ENCODE results near the gene TMEM178B.
"Not testable (repeated sequence)": the region's sequence is repeated elsewhere in the genome, so short reads cannot be mapped to it uniquely, and the experiment has no call there.

Gene TMEM178B

DNA sequence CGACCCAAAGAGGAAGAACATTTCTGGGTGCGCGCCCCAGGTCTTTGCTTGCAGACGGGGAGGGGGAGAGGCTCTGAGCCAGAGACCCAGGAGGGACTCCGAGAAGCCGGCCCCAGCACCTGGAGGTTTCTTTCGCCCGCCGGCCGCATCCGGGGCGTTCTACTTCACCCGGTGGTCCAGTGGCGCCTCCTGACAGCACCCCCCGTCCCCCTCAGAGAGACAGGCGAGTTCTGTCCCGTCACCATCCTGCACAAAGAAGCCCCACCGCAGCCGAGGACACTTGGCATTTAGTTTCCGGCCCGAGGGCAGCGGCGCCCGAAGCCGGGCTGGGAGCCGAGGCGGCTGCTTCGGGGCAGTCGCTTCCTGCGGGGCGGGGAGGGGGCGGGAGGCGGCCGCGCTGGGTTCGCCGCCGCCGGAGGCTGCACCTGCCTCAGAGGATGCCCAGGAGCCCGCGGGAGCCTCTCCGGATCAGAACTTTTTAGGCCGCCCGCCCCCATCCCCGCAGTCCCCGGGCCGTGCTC lies at the start of gene TMEM178B:
TMEM178B (plus strand) TSS at position 424 of the 521 bp plus-strand sequence.
- no peak for DNase-seq

DNA sequence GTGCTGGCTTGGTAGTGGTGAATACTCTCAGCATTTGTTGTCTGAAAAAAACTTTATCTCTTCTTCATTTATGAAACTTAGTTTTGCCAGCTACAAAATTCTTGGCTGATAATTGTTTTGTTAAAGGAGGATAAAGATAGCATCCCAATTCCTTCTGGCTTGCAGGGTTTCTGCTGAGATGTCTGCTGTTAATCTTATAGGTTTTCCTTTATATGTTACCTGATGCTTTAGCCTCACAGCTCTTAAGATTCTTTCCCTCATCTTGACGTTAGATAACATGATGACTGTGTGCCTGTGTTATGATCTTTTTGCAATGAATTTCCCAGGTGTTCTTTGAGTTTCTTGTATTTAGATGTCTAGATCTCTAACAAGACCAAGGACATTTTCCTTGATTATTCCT lies 49.2 kb upstream of the TMEM178B start:
- DNase-seq = no peak

DNA sequence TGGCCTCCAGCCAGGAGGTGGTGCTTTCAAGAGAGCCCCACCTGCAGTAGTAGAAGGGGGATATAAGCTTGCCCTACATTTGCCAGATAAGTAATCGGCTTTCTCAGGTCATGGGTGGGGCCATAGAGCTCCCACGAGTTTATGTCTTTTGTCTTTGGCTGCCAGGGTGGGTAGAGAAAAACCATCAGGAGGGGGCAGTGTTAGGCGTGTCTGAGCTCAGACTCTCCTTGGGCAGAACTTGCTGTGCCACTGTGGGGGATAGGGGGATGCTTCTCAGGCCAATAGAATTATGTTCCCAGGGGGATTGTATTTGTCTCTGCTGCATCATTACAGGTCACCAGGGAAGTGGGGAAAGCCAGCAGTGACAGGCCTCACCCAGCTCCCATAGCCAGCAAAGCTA lies 46.8 kb upstream of the TMEM178B start:
- no peak for DNase-seq

DNA sequence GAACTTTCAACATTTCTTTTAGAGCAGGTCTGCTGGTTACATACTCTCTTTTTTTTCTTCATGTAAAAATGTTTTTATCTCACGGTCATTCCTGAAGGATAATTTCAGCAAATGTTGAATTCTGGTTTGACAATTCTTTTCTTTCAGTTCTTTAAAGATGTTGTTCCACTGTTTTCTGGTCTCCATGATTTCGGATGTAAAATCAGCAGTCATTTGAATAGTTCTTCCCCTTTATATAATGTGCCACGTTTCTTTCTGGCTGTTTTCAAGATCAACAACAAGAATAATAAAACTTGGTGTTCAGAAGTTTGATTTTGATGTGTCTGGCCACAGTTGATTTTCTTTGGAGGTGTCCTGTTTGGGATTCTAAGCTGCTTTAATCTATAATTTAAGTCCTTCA lies 45.1 kb upstream of the TMEM178B start:
- no peak for DNase-seq

DNA sequence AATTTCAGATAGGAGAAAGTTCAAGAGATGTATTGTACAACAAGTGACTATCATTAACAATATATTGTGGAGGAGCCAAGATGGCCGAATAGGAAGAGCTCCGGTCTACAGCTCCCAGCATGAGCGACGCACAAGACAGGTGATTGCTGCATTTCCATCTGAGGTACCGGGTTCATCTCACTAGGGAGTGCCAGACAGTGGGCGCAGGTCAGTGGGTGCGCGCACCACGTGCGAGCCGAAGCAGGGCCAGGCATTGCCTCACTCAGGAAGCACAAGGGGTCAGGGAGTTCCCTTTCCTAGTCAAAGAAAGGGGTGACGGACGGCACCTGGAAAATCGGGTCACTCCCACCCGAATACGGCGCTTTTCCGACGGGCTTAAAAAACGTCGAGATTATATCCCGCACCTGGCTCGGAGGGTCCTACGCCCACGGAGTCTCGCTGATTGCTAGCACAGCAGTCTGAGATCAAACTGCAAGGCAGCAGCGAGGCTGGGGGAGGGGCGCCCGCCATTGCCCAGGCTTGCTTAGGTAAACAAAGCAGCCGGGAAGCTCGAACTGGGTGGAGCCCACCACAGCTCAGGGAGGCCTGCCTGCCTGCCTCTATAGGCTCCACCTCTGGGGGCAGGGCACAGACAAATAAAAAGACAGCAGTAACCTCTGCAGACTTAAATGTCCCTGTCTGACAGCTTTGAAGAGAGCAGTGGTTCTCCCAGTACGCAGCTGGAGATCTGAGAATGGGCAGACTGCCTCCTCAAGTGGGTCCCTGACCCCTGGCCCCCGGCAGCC lies 41.1 kb upstream of the TMEM178B start:
- not testable (repeated sequence) for DNase-seq

DNA sequence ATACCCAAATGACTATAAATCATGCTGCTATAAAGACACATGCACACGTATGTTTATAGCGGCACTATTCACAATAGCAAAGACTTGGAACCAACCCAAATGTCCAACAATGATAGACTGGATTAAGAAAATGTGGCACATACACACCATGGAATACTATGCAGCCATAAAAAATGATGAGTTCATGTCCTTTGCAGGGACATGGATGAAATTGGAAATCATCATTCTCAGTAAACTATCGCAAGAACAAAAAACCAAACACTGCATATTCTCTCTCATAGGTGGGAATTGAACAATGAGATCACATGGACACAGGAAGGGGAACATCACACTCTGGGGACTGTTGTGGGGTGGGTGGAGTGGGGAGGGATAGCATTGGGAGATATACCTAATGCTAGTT lies 35.8 kb upstream of the TMEM178B start:
- DNase-seq = not testable (repeated sequence)

DNA sequence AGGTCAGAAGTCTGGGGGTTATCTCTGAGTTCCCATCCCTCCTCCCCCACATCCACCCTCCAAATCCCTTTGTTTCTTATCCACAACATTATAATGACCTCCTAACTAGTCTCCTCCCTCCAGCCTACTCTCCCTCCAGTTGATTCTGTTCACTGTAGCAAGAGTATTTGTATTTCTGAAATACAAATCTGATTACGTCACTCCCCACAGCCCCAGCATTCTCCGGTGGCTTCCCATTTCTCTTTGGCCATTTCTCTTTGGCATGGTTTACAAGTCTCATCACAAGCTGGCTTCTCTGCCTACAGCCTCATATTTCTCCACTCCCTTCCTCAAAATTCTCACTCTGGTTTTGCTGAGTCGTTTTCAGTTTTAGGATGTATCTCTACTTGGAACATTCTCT lies 34.5 kb upstream of the TMEM178B start:
- no peak for DNase-seq

DNA sequence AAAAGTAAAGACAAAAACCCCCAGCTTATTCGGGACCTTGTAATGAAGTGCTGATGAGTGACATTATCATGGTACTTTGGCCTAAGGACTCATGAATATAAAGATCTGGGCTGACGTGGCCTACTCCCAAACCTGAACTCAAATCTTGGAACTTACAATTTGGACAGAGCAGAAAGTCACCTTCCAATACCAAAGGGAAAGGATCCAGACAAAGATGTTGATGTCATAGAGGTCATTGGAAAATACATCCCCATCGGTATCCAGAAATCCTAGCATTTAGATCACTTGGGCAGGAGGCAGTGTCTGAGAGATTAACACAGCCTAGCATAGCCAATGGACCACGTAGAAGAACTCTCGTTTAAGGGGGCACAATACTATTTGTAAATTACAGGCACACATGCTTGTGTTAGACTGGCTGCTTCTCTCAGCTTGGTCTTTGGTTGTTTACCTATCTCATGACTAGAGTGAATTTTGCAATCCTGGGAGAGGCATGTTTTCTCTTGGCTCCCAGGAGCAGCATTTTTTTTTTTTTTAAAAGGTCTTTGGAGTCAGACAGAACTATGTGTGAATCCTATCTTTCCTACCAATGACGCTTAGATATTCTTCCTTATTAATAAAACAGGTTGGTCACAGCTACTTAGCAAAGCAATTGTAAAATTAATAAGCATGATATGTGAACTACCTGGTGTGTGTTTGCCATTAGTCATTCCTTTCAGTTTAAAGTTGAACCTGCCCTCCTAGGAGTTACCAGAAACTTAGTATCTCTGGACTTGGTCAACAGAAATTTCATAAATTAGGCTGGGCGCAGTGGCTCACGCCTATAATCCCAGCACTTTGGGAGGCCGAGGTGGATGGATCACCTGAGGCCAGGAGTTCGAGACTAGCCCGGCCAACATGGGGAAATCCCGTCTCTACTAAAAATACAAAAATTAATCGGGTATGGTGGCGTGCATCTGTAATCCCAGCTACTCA lies 31.4 kb upstream of the TMEM178B start:
- no peak for DNase-seq

DNA sequence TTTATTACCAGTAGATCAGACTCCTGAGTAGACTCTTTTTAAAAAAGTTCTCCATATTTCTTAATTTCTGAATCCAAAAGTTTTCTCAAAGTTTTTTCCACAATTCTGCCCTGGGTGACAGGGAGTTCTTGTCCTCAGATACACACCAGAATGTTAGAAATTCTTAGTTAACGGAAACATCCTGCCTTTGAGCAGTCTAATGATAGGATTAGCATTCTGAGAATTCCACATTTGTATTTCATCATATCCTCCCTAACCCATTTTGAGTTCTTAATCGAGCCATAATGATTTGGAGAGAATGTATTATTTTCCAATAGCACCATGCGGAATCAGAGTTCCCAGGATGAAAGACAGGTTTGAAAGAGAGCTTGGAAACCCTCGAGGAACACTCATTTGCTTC lies 30.2 kb upstream of the TMEM178B start:
- DNase-seq = no peak

DNA sequence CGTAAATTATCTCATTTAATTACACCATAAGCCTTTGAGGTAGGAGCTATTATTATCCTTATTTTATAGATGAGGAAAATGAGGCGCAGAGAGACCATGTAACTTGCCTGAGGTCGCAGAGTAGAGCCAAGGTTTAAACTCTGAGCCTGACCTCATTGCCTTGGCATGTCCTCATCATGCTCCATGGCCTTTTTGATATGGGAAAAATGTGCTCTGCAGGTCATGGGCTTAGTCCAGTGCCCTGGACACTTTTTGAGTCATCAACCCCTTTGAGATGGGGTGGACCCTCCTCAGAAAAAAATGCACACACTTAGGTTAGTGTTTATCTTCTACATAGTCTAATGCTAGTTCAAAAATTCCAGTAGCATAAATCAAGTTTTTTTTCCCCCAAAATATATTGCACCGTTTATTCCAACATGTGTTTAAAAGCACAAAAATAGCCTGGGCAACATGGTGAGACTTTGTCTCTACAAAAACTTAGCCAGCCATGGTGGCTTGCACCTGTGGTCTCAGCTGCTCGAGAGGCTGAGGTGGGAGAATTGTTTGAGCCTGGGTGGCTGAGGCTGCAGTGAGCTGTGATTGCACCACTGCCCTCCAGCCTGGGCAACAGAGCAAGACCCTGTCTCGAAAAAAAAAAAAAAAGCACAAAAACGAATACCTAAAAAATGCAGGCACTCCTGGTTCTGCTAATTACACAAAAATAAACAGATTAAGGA lies 28.6 kb upstream of the TMEM178B start:
- no peak for DNase-seq

DNA sequence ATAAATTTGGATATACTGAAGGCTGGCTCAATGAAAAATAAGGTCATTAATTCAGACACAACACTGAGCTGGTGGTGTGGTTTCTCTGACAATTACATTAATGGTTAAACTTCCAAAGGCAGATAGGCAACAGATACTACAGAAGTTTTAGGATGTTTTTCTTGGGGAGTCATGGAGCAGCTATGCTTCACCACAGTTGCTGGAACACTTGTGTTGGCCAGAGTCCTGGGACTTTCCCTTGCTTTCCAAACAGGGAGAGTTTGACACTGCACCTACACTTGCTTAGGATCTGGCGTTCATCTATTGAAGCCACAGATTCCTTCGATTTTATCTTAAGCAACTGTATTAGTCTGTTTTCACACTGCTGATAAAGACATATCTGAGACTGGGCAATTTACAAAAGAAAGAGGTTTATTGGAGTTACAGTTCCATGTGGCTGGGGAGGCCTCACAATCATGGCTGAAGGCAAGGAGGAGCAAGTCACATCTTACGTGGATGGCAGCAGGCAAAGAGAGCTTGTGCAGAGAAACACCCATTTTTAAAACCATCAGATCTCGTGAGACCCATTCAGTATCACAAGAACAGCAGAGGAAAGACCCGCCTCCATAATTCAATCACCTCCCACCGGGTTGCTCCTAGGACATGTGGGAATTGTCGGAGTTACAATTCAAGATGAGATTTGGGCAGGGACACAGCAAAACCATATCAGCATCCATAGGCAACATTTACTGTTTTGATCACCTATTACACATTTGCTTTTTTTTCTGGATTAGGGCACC lies 27.8 kb upstream of the TMEM178B start:
- no peak for DNase-seq

DNA sequence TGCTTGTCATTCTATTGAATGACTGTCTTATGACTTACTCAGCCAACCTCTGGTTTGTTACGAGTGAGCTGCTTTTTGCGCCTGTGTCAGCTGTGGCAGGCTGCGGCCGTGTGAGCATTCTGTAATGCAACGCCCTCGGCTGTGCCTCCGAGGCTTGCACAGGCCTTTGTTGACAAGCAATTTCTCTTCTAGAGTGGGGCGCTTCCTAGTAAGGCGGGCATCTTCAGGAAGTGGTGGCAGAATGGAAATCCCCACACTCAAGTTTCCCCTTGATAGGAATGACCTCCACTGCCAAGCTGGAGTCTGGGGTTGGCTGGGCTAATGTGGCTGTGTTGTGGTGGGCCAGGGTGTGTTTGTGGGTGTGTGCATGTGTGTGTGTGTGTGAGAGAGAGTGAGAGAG lies 20.2 kb upstream of the TMEM178B start:
- DNase-seq = peak; percentile 62

DNA sequence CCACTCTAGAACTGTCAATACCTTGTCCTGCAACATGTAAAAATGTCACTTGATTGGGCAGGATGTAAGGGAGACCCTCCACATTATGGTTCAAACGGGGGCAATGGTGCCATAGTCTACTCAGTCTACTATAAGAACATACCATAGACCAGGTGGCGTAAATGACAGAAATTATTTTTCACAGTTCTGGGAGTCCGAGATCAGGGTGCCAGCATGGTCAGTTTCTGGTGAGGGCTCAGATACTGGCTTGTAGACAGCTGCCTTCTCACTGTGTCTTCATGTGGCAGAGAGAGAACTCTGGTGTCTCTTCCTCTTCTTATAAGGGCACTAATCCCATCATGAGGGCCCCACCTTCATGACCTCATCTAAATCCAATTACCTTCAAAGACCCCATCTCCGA lies 18.7 kb upstream of the TMEM178B start:
- DNase-seq = no peak

DNA sequence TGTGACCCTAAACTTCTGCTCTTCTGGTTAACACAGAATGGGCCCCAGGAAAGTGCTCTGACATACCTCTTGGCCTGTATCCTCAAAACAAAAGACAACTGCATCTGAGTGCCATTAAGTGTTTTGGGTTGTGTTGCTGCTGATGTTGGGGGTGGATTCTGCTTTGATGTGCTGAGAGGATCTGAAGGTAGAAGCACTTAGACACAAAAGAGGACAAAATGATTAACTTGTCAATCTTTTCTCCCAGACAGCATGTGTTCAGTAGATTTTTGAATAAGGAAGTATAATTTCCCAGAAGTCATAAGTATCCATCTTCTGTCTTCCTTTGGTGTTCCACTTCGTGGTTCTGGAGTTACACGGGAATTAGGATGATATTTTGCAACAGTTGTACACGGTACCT lies 16.1 kb upstream of the TMEM178B start:
- DNase-seq = no peak

DNA sequence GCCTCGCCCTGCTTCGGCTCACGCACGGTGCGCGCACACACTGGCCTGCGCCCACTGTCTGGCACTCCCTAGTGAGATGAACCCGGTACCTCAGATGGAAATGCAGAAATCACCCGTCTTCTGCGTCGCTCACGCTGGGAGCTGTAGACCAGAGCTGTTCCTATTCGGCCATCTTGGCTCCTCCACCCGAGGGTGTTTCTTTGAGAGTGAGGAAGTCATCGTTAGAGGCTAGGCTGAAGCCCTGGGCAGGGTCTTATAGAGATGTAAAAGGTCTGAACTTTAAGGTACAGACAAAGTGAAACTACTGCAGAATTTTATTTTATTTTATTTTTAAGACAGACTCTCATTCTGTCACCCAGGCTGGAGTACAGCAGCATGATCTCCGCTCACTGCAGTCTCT lies 6.0 kb upstream of the TMEM178B start:
- not testable (repeated sequence) for DNase-seq

DNA sequence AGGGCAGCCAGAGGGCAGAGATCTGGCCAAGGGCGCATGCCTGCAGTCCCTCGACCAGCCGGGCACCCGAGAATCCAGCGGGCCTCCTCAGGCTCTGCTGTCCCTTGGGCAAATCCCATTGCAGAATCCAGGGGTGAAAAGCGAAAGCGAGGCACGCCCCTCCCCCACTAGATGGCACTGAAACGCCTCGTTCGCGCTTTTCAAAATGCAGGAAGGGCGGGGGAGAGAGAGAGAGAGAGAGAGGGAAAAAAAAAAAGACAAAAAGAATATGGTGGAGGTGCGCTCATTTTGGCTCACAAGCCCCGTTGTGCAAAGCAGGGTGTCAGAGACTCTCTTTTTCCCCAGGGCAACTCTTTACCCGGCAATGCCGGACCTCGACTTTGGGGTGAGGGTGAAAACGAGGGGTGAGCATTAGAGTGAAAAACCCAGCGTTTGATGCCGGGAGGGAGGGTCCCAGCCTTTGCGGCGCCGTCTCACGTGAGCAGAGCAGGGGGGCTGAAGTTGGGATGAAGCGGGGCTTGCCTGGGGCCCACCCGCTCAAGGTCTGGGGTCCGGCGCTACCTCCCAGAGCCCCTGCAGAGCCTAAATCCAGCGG lies 2.5 kb upstream of the TMEM178B start:
- DNase-seq = peak; percentile 80

DNA sequence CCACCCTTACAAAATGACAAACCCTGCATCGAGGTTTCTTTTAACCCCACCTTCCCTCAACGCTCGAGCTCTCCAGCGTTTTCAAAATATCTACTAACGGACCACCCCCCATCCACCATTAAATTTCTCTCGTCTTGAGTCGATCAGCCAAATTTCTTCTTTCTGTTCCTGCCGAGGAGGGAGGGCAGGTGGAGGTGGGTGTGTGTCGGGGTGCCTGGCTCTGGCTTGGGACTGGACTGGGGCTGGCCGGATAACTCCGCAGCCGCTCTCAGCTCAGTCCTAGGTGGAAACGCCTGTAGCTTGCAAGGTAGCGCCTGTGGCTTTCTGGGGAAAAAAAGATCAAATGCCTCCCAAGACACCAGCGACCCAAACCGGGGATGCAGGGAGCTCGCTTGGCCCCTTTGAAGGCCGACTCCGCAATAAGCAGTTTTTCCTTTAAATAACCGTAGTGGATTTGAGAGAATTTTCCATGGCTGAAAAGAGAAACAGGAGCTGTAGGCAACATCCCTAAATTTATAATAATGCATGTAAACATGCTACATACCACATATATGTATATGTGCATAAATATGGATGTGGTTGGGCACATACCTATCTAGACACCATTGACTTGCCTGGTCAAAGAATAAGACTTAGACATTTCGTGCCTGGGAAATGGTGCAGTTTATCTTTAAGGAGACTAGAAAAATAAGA lies 1.9 kb upstream of the TMEM178B start:
- DNase-seq = no peak

DNA sequence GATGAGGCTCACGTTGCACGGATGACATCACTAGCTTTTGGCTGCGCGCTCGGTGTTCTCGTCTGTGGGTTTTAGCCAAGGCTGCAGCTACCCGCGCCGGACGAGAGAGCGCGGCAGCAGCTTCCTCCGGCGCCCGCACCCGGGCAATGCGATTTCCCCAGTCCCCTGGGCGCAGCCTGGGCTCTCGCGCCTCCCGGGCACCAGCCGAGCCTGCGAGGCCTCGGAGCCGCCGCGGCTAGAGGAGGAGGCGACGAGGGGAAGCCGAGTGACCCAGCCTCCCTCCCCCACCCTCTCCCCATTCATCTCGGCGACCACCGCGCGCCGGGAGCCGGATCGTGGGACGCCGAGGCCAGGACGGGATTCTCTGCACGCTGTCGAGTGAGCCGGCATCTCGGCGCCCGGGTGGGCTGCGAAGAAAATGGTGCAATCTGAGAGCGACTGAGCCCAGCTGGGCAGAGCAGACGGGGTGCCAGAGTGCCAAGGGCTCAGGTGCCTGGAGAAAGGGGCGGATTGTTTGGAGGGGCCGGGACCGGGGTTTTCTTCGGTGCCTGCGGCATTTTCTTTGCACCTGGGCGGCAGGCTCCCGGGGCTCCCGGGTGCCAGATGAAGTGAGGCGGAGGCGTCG lies 1.2 kb upstream of the TMEM178B start:
- peak; percentile 76 for DNase-seq

DNA sequence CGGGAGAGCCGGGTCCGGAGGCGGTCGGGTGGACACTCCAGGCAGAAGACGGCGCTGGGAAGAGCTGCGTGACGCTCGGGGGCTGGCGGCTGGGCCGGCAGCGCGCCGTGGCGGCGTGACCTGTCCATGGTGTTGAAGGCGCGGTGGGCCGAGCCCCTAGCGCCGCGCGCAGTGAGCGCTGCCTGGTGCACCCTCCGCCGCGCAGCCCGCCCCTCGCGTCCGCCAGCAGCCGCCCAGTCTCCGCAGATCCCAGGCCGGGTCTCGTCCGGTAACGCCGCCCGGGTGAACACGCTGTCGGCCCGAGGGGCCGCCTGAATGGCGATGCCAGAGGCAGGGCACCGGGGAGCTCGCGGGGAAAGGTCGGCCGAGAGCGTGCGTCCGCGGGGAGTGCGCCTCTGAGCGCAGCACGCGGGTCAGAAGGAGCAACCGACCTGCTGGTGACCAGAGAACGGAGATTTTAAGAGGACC lies 657 bp upstream of the TMEM178B start:
- no peak for DNase-seq

DNA sequence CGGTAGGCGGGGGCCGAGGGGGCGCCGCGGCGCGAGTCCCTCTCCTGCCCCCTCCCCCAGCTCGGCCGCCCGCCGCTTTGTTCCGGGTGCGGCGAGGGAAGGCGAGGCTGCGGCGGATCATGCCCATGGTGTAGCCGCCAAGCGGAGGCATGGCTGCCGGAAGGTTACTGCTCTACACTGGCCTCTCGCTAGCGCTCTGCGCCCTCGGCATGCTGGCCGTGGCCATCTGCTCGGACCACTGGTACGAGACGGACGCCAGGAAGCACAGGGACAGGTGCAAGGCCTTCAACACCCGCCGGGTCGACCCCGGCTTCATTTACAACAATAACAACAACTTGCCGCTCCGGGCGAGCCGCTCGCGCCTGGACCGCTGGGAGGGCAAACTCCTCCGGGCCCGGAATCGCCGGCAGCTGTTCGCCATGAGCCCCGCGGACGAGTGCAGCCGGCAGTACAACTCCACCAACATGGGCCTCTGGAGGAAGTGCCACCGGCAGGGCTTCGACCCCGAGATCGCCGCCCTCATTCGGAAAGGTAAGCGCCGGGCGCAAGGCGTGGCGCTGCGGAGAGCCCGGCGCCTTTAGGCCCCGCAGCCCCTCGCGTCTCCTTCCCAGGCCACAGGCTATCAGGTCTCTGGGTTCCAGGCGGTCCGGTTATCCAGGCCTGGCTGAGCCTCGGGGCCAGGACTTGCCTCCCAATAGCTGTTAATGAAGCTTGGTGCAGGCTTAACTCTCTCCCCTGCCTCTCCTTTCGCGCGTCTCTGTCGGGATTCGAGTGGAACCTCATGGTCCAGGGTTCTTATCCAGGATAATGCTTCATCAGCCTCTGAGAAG lies 513 bp downstream of the TMEM178B start:
- DNase-seq = peak; percentile 26

All from DMS153 (cell line).